Measurements from ENCODE around the gene RPS23.

The RPS23 gene

DNA sequence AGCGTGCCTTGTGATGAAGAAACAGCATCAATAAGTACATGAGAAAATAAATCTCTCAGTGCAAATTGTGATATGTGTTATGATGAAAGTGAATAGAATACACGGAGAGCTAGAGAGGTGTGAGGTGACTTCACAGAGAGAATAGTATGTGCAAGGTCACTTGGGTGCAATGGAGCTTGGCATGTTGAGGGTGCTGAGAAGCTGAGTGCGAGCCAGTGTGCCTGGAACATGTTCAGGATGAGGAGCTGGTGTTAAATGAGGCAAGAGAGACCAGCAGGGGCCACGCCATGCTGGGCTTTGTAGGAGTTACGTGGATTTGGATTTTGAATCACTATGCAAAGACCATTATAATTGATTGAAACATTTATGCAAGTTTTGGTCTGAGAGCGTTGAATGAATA is 12.8 kb upstream of the RPS23 start:
- TF ChIP-seq ZFX (IDR thresholded peaks at IDR 0.05) = no peak
- TF ChIP-seq, protein P1, sequence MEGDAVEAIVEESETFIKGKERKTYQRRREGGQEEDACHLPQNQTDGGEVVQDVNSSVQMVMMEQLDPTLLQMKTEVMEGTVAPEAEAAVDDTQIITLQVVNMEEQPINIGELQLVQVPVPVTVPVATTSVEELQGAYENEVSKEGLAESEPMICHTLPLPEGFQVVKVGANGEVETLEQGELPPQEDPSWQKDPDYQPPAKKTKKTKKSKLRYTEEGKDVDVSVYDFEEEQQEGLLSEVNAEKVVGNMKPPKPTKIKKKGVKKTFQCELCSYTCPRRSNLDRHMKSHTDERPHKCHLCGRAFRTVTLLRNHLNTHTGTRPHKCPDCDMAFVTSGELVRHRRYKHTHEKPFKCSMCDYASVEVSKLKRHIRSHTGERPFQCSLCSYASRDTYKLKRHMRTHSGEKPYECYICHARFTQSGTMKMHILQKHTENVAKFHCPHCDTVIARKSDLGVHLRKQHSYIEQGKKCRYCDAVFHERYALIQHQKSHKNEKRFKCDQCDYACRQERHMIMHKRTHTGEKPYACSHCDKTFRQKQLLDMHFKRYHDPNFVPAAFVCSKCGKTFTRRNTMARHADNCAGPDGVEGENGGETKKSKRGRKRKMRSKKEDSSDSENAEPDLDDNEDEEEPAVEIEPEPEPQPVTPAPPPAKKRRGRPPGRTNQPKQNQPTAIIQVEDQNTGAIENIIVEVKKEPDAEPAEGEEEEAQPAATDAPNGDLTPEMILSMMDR (conservative IDR thresholded peaks at IDR 0.05) = no peak
- H3K27ac ChIP-seq = no peak overlapping the region

DNA sequence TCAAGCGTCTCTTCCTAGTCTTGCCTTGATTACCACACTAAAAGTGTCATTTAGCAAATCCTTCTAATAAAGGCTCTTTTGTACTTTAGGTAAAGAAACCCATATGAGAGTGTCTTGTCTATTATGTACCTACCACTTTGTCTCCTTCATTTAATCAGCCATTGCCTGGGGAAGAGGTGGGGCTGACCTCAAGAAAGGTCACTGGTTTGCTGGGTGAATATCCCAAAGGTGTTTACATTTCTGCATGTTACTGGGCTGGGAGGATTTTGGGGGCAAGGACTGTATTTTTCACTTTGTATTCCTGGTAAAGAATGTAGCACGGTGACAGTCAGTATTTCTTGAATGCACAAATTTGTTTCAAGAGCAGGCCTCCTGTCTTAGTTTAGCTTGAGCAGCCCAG is 11.9 kb upstream of the RPS23 start:
- TF ChIP-seq, protein P1 (conservative IDR thresholded peaks at IDR 0.05) = no peak
- TF ChIP-seq ZFX (IDR thresholded peaks at IDR 0.05) = no peak
- H3K27ac ChIP-seq = no peak overlapping the region

DNA sequence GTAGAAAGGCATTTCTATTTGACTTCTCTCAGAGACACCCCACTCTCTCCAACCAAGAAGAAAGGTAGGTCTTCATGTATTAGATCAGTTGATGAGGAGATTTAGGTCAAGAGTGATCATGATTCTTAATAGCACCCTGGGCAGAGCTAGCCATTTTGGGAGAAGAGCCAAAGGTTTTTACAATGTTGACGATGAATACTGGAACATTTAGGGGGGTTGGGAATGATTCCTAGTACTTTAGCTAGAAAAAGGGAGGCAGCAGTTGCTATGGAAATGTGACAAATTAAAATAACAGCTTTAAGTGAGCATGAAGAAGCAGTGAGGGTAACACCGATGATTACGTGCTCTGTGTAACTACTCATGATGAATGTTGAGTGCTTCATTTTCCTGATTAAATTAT is 9.5 kb upstream of the RPS23 start:
- TF ChIP-seq, protein P1 (conservative IDR thresholded peaks at IDR 0.05) = no peak
- TF ChIP-seq ZFX (IDR thresholded peaks at IDR 0.05) = no peak
- no peak overlapping the region for H3K27ac ChIP-seq

DNA sequence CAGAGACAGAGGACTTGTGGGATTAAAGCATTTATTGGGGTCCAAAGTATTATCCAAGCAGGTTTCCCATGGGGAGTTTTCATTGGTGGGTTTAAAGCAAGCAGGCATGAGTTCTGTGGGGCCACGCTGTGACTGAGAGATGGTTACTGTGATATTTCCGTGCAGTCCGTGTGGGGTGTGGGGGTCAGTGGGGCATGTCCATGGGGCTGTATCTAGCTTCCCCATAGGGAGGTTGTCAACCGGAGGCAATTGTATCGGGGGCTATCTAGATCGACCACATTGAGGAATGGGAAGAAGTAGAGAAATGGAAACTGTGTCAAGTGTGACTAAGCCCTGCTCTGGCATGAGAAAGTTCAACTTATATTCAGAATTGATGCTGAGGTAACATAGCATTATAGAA is 7.1 kb upstream of the RPS23 start:
- TF ChIP-seq, protein P1 (conservative IDR thresholded peaks at IDR 0.05) = no peak
- no peak for TF ChIP-seq ZFX (IDR thresholded peaks at IDR 0.05)
- H3K27ac ChIP-seq = no peak overlapping the region

DNA sequence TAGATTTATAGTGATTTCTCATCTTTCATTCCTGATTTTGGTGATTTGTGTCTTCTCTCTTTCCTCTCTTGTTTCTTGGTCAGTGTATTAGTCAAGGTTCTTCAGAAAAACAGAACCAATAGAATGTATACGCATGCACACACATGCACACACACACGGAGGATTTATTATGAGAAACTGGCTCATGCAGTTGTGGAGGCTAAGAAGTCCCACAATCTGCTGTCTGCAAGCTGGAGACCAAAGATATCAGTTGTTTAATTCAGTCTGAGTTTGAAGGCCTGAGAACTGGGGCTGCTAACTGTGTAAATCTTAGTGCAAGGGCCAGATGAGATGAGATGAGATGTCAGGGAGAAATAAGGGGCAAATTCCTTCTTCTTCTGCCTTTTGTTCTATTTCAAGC is 5.7 kb upstream of the RPS23 start:
- H3K27ac ChIP-seq = no peak overlapping the region
- TF ChIP-seq ZFX (IDR thresholded peaks at IDR 0.05) = no peak
- TF ChIP-seq, protein P1 (conservative IDR thresholded peaks at IDR 0.05) = no peak

DNA sequence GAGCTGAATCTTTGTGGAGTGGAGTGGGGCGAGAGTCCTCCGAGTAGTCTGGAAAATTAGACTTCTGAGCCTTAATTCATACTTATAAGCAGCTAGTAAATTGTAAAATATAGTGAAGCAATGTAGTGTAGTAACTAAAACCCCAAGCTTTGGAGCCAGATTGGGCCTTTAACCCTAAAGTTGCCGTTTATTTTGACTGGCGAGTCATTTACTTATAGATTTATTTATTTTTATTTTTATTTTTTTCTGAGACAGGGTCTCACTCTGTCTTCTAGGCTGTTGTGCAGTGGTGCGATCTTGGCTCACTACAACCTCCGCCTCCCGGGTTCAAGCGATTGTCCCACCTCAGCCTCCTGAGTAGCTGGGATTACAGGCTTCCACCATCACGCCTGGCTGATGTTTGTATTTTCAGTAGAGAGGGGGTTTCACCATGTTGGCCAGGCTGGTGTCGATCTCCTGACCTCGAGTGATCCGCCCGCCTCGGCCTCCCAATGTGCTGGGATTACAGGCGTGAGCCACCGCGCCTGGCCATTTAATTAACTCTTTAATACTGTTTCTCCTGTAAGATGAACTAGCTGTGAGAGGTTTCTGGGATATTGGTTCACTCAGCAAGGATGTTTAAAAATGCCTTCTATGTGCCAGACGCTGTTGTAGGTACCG is 687 bp upstream of the RPS23 start:
- no peak for TF ChIP-seq ZFX (IDR thresholded peaks at IDR 0.05)
- TF ChIP-seq, protein P1 (conservative IDR thresholded peaks at IDR 0.05) = no peak
- peak overlapping the region; percentile 98 for H3K27ac ChIP-seq

DNA sequence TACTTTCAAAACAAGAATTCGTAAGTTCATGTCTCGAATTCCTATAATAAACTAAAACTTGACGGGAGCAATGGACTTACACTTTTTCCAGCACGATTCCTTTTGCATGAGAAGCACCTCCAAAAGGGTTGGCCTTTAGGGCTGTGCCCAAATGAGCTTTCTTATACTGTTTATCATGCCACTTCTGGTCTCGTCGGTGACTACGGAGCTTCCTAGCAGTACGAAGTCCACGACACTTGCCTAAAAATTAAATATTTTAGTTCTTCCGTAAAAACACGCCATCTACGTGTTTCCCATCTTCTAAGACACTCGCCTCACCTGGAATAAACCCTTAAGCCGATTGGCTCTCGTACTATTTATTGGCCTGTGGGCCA is 554 bp downstream of the RPS23 start:
- no peak for TF ChIP-seq ZFX (IDR thresholded peaks at IDR 0.05)
- TF ChIP-seq, protein P1 (conservative IDR thresholded peaks at IDR 0.05) = no peak
- peak overlapping the region; percentile 98 for H3K27ac ChIP-seq

Data from C4-2B (cell line).